ENCODE results near the gene ZNF768. TPM values are rescaled to one million over a fixed set of nuclear protein-coding genes. Genes with fewer than 3 reads are reported as not detected.
"Not testable (repeated sequence)": the region's sequence is repeated elsewhere in the genome, so short reads cannot be mapped to it uniquely, and the experiment has no call there.

Gene ZNF768
- total and polyA plus RNA-seq, 2 of the 13 experiments (the other 11 are each of a cell fraction or from before 2014, with no cell fraction given): 26.7 to 34.4 TPM

DNA sequence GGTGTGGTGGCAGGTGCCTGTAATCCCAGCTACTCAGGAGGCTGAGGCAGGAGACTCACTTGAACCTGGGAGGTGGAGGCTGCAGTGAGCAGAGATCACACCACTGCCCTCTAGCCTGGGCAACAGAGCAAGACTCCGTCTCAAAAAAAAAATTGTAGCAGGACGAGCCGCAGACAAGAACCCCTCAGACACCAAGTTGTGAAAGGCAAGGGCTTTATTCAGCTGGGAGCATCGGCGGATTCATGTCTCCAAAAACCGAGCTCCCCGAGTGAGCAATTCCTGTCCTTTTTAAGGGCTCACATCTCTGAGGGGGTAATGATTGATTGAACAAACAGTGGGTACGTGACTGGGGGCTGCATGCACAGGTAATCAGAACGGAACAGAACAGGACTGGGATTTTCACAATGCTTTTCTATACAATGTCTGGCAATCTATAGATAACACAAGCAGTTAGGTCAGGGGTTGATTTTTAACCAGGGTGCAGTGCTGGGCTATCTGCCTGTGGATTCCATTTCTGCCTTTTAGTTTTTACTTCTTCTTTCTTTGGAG is 14.6 kb upstream of the ZNF768 start (continued):
- TF ChIP-seq, protein P1, sequence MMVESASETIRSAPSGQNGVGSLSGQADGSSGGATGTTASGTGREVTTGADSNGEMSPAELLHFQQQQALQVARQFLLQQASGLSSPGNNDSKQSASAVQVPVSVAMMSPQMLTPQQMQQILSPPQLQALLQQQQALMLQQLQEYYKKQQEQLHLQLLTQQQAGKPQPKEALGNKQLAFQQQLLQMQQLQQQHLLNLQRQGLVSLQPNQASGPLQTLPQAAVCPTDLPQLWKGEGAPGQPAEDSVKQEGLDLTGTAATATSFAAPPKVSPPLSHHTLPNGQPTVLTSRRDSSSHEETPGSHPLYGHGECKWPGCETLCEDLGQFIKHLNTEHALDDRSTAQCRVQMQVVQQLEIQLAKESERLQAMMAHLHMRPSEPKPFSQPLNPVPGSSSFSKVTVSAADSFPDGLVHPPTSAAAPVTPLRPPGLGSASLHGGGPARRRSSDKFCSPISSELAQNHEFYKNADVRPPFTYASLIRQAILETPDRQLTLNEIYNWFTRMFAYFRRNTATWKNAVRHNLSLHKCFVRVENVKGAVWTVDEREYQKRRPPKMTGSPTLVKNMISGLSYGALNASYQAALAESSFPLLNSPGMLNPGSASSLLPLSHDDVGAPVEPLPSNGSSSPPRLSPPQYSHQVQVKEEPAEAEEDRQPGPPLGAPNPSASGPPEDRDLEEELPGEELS (CRISPR knock-in tag; IDR thresholded peaks at IDR 0.05): peak; percentile 83
- TF ChIP-seq HDAC1 (CRISPR knock-in tag; IDR thresholded peaks at IDR 0.05): peak; percentile 93
- TF ChIP-seq PPARG (CRISPR knock-in tag; conservative IDR thresholded peaks at IDR 0.05): peak; percentile 80
- TF ChIP-seq, protein P2, sequence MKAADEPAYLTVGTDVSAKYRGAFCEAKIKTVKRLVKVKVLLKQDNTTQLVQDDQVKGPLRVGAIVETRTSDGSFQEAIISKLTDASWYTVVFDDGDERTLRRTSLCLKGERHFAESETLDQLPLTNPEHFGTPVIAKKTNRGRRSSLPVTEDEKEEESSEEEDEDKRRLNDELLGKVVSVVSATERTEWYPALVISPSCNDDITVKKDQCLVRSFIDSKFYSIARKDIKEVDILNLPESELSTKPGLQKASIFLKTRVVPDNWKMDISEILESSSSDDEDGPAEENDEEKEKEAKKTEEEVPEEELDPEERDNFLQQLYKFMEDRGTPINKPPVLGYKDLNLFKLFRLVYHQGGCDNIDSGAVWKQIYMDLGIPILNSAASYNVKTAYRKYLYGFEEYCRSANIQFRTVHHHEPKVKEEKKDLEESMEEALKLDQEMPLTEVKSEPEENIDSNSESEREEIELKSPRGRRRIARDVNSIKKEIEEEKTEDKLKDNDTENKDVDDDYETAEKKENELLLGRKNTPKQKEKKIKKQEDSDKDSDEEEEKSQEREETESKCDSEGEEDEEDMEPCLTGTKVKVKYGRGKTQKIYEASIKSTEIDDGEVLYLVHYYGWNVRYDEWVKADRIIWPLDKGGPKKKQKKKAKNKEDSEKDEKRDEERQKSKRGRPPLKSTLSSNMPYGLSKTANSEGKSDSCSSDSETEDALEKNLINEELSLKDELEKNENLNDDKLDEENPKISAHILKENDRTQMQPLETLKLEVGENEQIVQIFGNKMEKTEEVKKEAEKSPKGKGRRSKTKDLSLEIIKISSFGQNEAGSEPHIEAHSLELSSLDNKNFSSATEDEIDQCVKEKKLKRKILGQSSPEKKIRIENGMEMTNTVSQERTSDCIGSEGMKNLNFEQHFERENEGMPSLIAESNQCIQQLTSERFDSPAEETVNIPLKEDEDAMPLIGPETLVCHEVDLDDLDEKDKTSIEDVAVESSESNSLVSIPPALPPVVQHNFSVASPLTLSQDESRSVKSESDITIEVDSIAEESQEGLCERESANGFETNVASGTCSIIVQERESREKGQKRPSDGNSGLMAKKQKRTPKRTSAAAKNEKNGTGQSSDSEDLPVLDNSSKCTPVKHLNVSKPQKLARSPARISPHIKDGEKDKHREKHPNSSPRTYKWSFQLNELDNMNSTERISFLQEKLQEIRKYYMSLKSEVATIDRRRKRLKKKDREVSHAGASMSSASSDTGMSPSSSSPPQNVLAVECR (CRISPR knock-in tag; IDR thresholded peaks at IDR 0.05; ENCODE audit: borderline replicate concordance): peak; percentile 42; the same call in 1 of the 2 replicates
- peak; percentile 57; the same call in 1 of the 2 replicates for TF ChIP-seq ZNF160 (CRISPR knock-in tag; IDR thresholded peaks at IDR 0.05)
- TF ChIP-seq SOX6, LCORL (IDR thresholded peaks at IDR 0.05): not testable (repeated sequence)
- peak; percentile 95 for TF ChIP-seq SOX6 (CRISPR knock-in tag; IDR thresholded peaks at IDR 0.05)
- peak; percentile 80 for TF ChIP-seq SALL1 (CRISPR knock-in tag; IDR thresholded peaks at IDR 0.05)
- peak; percentile 21; the same call in 1 of the 2 replicates for TF ChIP-seq ZNF709 (CRISPR knock-in tag; IDR thresholded peaks at IDR 0.05)
- peak; percentile 7; the same call in 1 of the 2 replicates for TF ChIP-seq ZBTB33 (CRISPR knock-in tag; IDR thresholded peaks at IDR 0.05)
- peak; percentile 34; the same call in 1 of the 2 replicates for TF ChIP-seq ZNF605 (CRISPR knock-in tag; IDR thresholded peaks at IDR 0.05)
- TF ChIP-seq ZNF670 (CRISPR knock-in tag; IDR thresholded peaks at IDR 0.05; ENCODE audit: borderline replicate concordance): peak; percentile 73; the same call in 1 of the 2 replicates
- TF ChIP-seq SOX5 (CRISPR knock-in tag; IDR thresholded peaks at IDR 0.05; ENCODE audit: borderline replicate concordance): peak; percentile 94
- TF ChIP-seq ZSCAN31 (CRISPR knock-in tag; IDR thresholded peaks at IDR 0.05; ENCODE audit: low read depth): peak; percentile 47; the same call in 1 of the 2 replicates
- TF ChIP-seq SKIL (CRISPR knock-in tag; IDR thresholded peaks at IDR 0.05; ENCODE audit: borderline replicate concordance): peak; percentile 92
- TF ChIP-seq ARNTL (CRISPR knock-in tag; IDR thresholded peaks at IDR 0.05): peak; percentile 66; the same call in 1 of the 2 replicates
- peak; percentile 99 for TF ChIP-seq ZMYM3 (CRISPR knock-in tag; IDR thresholded peaks at IDR 0.05)
- peak; percentile 75 for TF ChIP-seq LCORL (CRISPR knock-in tag; IDR thresholded peaks at IDR 0.05)
- peak; percentile 70; the same call in 1 of the 2 replicates for TF ChIP-seq SRY (CRISPR knock-in tag; IDR thresholded peaks at IDR 0.05)

All from HepG2 (cell line).